Measurements from ENCODE around the gene EXOSC2.

DNA sequence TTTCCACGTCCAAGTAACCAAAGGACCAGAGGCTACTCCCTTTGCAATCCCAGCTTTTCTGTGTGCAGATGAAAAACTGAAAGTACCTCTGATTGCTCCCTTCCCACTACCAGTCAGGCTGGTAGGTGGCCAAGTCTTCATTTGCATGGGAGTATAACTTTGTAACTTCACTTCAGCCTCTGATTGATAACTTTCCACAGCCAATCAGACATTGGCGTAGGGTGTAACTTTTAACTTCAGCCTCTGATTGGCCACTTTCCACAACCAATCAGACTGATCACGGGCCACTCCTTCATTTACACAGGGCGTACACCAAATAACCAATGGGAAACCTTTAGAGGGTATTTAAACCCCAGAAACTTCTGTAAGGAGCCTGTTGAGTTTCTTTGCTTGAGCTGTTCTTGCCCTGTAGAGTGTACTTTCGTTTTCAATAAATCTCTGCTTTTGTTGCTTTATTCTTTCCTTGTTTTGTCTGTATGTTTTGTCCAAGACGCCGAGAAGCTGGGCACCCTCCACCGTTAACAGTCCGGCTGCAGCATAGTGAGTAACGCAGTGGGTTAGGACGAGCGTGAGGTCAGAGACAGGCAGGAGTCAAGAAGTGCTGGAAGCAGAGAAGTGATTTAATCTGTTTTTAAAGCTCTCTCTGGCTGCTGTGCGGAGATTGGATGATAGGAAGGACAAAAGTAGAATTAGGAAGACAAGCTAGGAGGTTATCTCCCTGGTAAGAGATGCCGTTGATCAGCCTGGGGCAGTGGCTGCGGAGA lies 3.5 kb upstream of the EXOSC2 start:
- no peak for TF ChIP-seq CTCF (optimal IDR thresholded peaks at IDR 0.05 in 1 of 3, IDR thresholded peaks at IDR 0.05 in 1 of 3, conservative IDR thresholded peaks at IDR 0.05 in 1 of 3; ENCODE audit: extremely low read depth in 1 of 3, insufficient read depth in 2 of 3, low read length in 3 of 3)
- no peak for TF ChIP-seq EZH2 (IDR thresholded peaks at IDR 0.05; ENCODE audit: low read length)

All from keratinocyte (primary cell).